Upper lobe of right lung (tissue), 1 donor: ENCODE results near the gene LRFN3. TPM values are rescaled to one million over a fixed set of nuclear protein-coding genes. Genes with fewer than 3 reads are reported as not detected.
A peak's percentile ranks its signal among the peaks of the same experiment; 100 is the strongest.
"Not testable (repeated sequence)": the region's sequence is repeated elsewhere in the genome, so short reads cannot be mapped to it uniquely, and the experiment has no call there.

ENCODE experiments used
- ATAC-seq: fragments of 200-7000 bp; cut with Tn5 transposase; one replicate; pipeline ENCODE4 v1.9.1; 2020; ENCODE audit warnings: mild to moderate bottlenecking, moderate library complexity
- DNase-seq: peaks from one replicate; pipeline ENCODE4 v3.0.0-alpha.2; 2020
- H3K27ac ChIP-seq: fragments of 200-600 bp; one replicate; pipeline ENCODE4 v1.8.0; 2022
- H3K27me3 ChIP-seq: fragments of 200-600 bp; one replicate; pipeline ENCODE4 v1.8.0; 2022; ENCODE audit warnings: mild to moderate bottlenecking
- H3K36me3 ChIP-seq: fragments of 200-600 bp; one replicate; pipeline ENCODE4 v1.8.0; 2022
- H3K4me1 ChIP-seq: fragments of 200-600 bp; one replicate; pipeline ENCODE4 v1.8.0; 2022
- H3K4me3 ChIP-seq: fragments of 200-600 bp; one replicate; pipeline ENCODE4 v1.8.0; 2022; ENCODE audit warnings: mild to moderate bottlenecking
- H3K9me3 ChIP-seq: fragments of 200-600 bp; one replicate; pipeline ENCODE4 v1.8.0; 2022
- intact Hi-C: fragments of 100-400 bp; cut with DNase I; formaldehyde crosslinking; loops from one replicate; pipeline ENCODE4 v1.11.0; 2022
- long read RNA-seq: library from polyadenylated mRNA; unstranded; transcript quantifications from one replicate; pipeline ENCODE4 v2.0.0, GENCODE V29; 2021
- total RNA-seq: library from RNA; stranded (reverse); fragmentation: NEBNext Ultra II Directional; extraction: Animal tissue kit (Norgen Biotek cat#: 25700); gene quantifications from one replicate; pipeline ENCODE4 v1.2.1, GENCODE V29; 2021
- TF ChIP-seq, protein P1 (sequence below): fragments of 200-600 bp; IDR thresholded peaks from one replicate; pipeline ENCODE4 v1.8.0; 2022; ENCODE audit warnings: antibody characterized with exemption
- donor health status: DM: no; HTN: yes; CAD: no; lungs with severe emphysema.

LRFN3 gene
- total RNA-seq = 10.5 TPM
- long read RNA-seq, transcript LRFN3-201 (3 exons, 2,513 nt) = major isoform, 11 of 14 reads
- long read RNA-seq, partial matches to known transcripts = 3 of 14 reads
- long read RNA-seq, other reads (novel, unspliced or antisense) = 0 of 14 reads

DNA sequence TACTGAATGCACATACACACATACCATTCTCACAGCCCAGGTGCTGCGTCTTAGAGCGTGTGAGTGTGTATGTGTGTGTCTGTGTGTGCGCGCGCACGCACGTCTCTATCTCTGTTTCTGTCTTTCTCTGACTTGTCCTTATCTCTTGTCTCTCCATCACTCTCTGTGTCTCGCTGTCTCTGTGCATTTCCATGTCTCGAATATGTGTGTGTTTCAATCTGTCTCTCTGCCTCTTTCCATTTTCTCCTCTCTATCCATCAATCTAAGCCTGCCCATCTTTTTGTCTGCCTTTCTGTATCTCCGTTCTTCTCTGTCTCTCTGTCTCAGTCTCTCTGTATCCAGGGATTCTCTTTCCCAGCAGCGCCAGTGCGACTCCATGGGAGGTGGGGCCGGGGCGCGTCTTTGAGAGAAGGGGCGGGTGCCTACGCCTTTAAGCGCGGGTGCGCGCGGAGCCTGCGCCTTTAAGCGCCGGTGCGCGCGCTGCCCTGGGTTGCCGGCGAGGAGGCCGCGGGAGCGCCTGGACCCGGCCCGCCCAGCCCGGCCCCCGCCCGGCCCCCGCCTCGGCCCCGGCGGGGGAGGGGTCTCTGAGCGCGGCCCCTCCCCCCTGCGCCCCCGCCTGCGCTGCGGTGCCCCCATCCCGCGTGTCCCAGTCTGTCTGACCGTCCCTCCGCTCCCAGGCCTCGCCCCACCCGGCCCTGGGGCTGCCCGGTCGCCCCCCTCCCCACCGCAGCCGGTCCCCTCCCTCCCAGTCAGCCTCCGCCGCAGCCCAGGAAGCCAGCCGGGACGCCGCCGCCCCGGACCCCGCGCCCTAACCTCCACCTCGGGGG is at the start of gene LRFN3:
TSS of gene LRFN3 (plus strand) at position 464 of the 827 bp plus-strand sequence. CDS start 3,052 bp downstream, outside the sequence.
- TF ChIP-seq, protein P1, sequence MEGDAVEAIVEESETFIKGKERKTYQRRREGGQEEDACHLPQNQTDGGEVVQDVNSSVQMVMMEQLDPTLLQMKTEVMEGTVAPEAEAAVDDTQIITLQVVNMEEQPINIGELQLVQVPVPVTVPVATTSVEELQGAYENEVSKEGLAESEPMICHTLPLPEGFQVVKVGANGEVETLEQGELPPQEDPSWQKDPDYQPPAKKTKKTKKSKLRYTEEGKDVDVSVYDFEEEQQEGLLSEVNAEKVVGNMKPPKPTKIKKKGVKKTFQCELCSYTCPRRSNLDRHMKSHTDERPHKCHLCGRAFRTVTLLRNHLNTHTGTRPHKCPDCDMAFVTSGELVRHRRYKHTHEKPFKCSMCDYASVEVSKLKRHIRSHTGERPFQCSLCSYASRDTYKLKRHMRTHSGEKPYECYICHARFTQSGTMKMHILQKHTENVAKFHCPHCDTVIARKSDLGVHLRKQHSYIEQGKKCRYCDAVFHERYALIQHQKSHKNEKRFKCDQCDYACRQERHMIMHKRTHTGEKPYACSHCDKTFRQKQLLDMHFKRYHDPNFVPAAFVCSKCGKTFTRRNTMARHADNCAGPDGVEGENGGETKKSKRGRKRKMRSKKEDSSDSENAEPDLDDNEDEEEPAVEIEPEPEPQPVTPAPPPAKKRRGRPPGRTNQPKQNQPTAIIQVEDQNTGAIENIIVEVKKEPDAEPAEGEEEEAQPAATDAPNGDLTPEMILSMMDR = no peak
- intact Hi-C loops = loop anchor here (10.0 kb wide), 1 partner anchor 51 kb away; no protein-coding TSS in a partner anchor
- no peaks in the 10 kb centered on the region for H3K9me3 ChIP-seq
- H3K27me3 ChIP-seq = no peaks in the 10 kb centered on the region
- H3K4me3 ChIP-seq = peak within 1 kb of the TSS; percentile 59
- H3K27ac ChIP-seq = peak within 1 kb of the TSS; percentile 71
- peak; percentile 51 for ATAC-seq
- peak; percentile 85 for DNase-seq
- peaks cover 18% of the 10 kb centered on the region for H3K4me1 ChIP-seq
- peaks cover 8% of the 10 kb centered on the region for H3K36me3 ChIP-seq

GRCh38 chr19:35887197-35887596 is 49.0 kb upstream of the LRFN3 start:
- H3K27ac ChIP-seq = no peak overlapping the region
- intact Hi-C loops = loop anchor here (10.0 kb wide), 1 partner anchor 48 kb away; the partner anchor contains the start of gene LRFN3
- H3K9me3 ChIP-seq = no peaks in the 10 kb centered on the region
- H3K36me3 ChIP-seq = peaks cover 47% of the 10 kb centered on the region
- H3K4me1 ChIP-seq = no peaks in the 10 kb centered on the region
- no peak for DNase-seq
- no peak for ATAC-seq
- no peaks in the 10 kb centered on the region for H3K27me3 ChIP-seq
- TF ChIP-seq, protein P1 = no peak
- H3K4me3 ChIP-seq = no peak overlapping the region

- no peak overlapping the region for H3K4me3 ChIP-seq
- DNase-seq (no peak), ATAC-seq (no peak)
- H3K27ac ChIP-seq = no peak overlapping the region
- TF ChIP-seq, protein P1 = no peak
- no peaks in the 10 kb centered on the region for H3K4me1 ChIP-seq
- H3K9me3 ChIP-seq = no peaks in the 10 kb centered on the region
- intact Hi-C loops = loop anchor here (10.0 kb wide), 1 partner anchor 46 kb away; the partner anchor contains the start of gene LRFN3
- H3K27me3 ChIP-seq = no peaks in the 10 kb centered on the region
- H3K36me3 ChIP-seq = peaks cover 59% of the 10 kb centered on the region
Observed at GRCh38 chr19:35888398-35888797, 47.8 kb upstream of the LRFN3 start.

- intact Hi-C loops = loop anchor here (10.0 kb wide), 1 partner anchor 45 kb away; the partner anchor contains the start of gene LRFN3
- no peaks in the 10 kb centered on the region for H3K27me3 ChIP-seq
- H3K9me3 ChIP-seq = no peaks in the 10 kb centered on the region
- DNase-seq = no peak
- peaks cover 70% of the 10 kb centered on the region for H3K36me3 ChIP-seq
- ATAC-seq = peak; percentile 29
- no peak overlapping the region for H3K27ac ChIP-seq
- no peaks in the 10 kb centered on the region for H3K4me1 ChIP-seq
- TF ChIP-seq, protein P1 = no peak
- no peak overlapping the region for H3K4me3 ChIP-seq
Observed at GRCh38 chr19:35889370-35890112, 46.6 kb upstream of the LRFN3 start.

DNA sequence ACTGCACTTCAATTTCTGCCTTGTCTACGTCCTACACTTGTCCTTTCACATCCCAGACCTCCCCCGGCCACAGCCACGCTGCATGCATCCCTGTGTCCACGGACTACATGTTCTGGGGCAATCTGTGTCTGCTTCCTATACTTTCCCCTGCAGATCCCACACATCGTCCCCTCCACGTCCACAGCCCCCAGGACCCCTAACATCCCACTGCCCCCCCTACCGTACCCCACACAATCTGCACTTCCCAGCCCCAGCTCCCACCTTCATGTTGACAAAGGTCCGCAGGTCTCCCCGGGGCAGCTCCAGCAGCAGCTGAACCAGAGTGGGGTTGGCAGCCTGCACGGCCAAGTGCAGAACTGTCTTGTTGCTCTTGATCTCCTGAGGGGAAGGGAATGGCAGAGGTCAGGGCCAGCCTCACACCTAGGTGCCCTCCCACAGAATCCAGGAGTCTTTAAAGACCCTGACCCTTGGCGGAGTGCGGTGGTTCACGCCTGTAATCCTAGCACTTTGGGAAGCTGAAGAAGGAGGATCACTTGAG is 46.0 kb upstream of the LRFN3 start:
- intact Hi-C loops = no loop called here
- TF ChIP-seq, protein P1 = no peak
- ATAC-seq (no peak), DNase-seq (no peak)
- peaks cover 77% of the 10 kb centered on the region for H3K36me3 ChIP-seq
- no peak overlapping the region for H3K4me3 ChIP-seq
- no peaks in the 10 kb centered on the region for H3K4me1 ChIP-seq
- no peak overlapping the region for H3K27ac ChIP-seq
- no peaks in the 10 kb centered on the region for H3K9me3 ChIP-seq
- H3K27me3 ChIP-seq = no peaks in the 10 kb centered on the region

GRCh38 chr19:35891819-35892218 is 44.4 kb upstream of the LRFN3 start:
- intact Hi-C loops, DNase-seq, H3K9me3 ChIP-seq, H3K27me3 ChIP-seq, H3K27ac ChIP-seq, H3K4me1 ChIP-seq, ATAC-seq, H3K4me3 ChIP-seq: not testable (repeated sequence)
- peaks cover 93% of the 10 kb centered on the region for H3K36me3 ChIP-seq
